A549 (cell line): ENCODE measurements around the gene NMT1. TPM values are rescaled to one million over a fixed set of nuclear protein-coding genes. Genes with fewer than 3 reads are reported as not detected.

Experiments used
- ATAC-seq, 2 experiments: fragments of 200-7000 bp in 1 of 2; fragments of >200 bp in 1 of 2; cut with Nextera tagmentation in 1 of 2; cut with Tn5 transposase in 1 of 2; 3 replicates each; pipeline versions ENCODE4 v1.8.0 to v1.9.1; 2018 to 2020; ENCODE audit warnings: mild to moderate bottlenecking in 1 of 2, moderate library complexity in 1 of 2
- CTCF ChIA-PET: fragments of 300-600 bp; sonication (Branson Sonifier 250); formaldehyde crosslinking; extraction: SDS; loops from one replicate; lab custom pipeline; 2021; ENCODE audit warnings: antibody characterized with exemption, inconsistent platforms; lab: Yijun Ruan, JAX
- POLR2A ChIA-PET: fragments of 350-600 bp; formaldehyde crosslinking; extraction: SDS; loops from one replicate; lab custom pipeline; 2021; ENCODE audit warnings: antibody characterized with exemption, inconsistent platforms; lab: Yijun Ruan, JAX
- DNase-seq, 2 experiments: peaks; one replicate each; pipeline versions ENCODE4 v3.0.0 to v3.0.0-alpha.2; 2011 to 2016; ENCODE audit warnings: low read depth in 1 of 2, low spot score in 1 of 2
- FAIRE-seq: peaks from 2 replicates; lab custom pipeline; 2011; peaks lifted over from hg19 to GRCh38; lab: Jason Lieb, UNC
- H3K27ac ChIP-seq, 2 experiments: fragments of >200 bp; sonication (Bioruptor Twin); formaldehyde crosslinking; 3 replicates each; pipeline ENCODE4 v1.5.1; 2016 to 2017
- H3K4me1 ChIP-seq: fragments of >200 bp; sonication (Bioruptor Twin); formaldehyde crosslinking; 3 replicates; pipeline ENCODE4 v1.6.1; 2016
- H3K4me2 ChIP-seq: fragments of >200 bp; sonication (Bioruptor Twin); formaldehyde crosslinking; 3 replicates; pipeline ENCODE4 v1.6.1; 2016
- H3K4me3 ChIP-seq: fragments of >200 bp; sonication (Bioruptor Twin); formaldehyde crosslinking; 3 replicates; pipeline ENCODE4 v1.5.1; 2016
- H3K9me3 ChIP-seq: fragments of >200 bp; sonication (Bioruptor Twin); formaldehyde crosslinking; 3 replicates; pipeline ENCODE4 v1.6.1; 2016
- CEBPB ChIP-seq, 2 experiments: fragments of >200 bp in 1 of 2; sonication (Bioruptor Twin) in 1 of 2; formaldehyde crosslinking in 1 of 2; IDR thresholded peaks; 2 replicates each; pipeline ENCODE4 v1.6.1; 2012 to 2016
- CHD2 ChIP-seq: fragments of 150-350 bp; IDR thresholded peaks from 2 replicates; pipeline ENCODE4 v1.6.1; 2014; ENCODE audit warnings: low read length; ENCODE audit not compliant: partially characterized antibody
- CTCF ChIP-seq: fragments of >200 bp; sonication (Bioruptor Twin); formaldehyde crosslinking; IDR thresholded peaks from 3 replicates; pipeline ENCODE4 v1.5.1; 2016
- EHF ChIP-seq: fragments of 250-450 bp; sonication (Bioruptor Pico); IDR thresholded peaks from 2 replicates; pipeline ENCODE4 v1.5.0; 2020; ENCODE audit warnings: mild to moderate bottlenecking
- ESRRA ChIP-seq: fragments of 150-350 bp; IDR thresholded peaks from 2 replicates; pipeline ENCODE4 v1.6.1; 2014; ENCODE audit warnings: mild to moderate bottlenecking, low read length, borderline replicate concordance
- FOSB ChIP-seq: fragments of 250-450 bp; sonication (Bioruptor Pico); IDR thresholded peaks from 2 replicates; pipeline ENCODE4 v1.5.0; 2020; ENCODE audit warnings: mild to moderate bottlenecking, moderate library complexity
- FOSL2 ChIP-seq, 2 experiments: fragments of 450-650 bp in 1 of 2; fragments of >200 bp in 1 of 2; sonication (Bioruptor Twin) in 1 of 2; formaldehyde crosslinking; IDR thresholded peaks; 2 replicates each; pipeline versions ENCODE4 v1.5.0 to v1.6.1; 2016 to 2020; ENCODE audit warnings: mild to moderate bottlenecking in 1 of 2, moderate library complexity in 1 of 2
- FOXS1 ChIP-seq: fragments of 250-450 bp; sonication (Bioruptor Pico); IDR thresholded peaks from 2 replicates; pipeline ENCODE4 v1.5.0; 2020; ENCODE audit warnings: mild to moderate bottlenecking, moderate library complexity
- HDAC2 ChIP-seq: fragments of 200-600 bp; sonication (generic); IDR thresholded peaks from 2 replicates; pipeline ENCODE4 v1.6.1; 2016
- HEYL ChIP-seq: fragments of 250-450 bp; sonication (Bioruptor Pico); IDR thresholded peaks from 2 replicates; pipeline ENCODE4 v1.8.0; 2021; ENCODE audit warnings: mild to moderate bottlenecking, moderate library complexity
- HMGXB4 ChIP-seq: fragments of 250-450 bp; sonication (Bioruptor Pico); IDR thresholded peaks from 2 replicates; pipeline ENCODE4 v1.5.0; 2021; ENCODE audit warnings: mild to moderate bottlenecking, moderate library complexity, borderline replicate concordance
- HOXA7 ChIP-seq: fragments of 250-450 bp; sonication (Bioruptor Pico); IDR thresholded peaks from 2 replicates; pipeline ENCODE4 v1.5.0; 2020; ENCODE audit warnings: mild to moderate bottlenecking, moderate library complexity
- JUN ChIP-seq, 2 experiments: fragments of >200 bp; sonication (Bioruptor Twin); formaldehyde crosslinking; IDR thresholded peaks; 2 replicates in 1 of 2; 3 replicates in 1 of 2; pipeline ENCODE4 v1.6.1; 2016 to 2017
- JUNB ChIP-seq: fragments of >200 bp; sonication (Bioruptor Twin); formaldehyde crosslinking; IDR thresholded peaks from 2 replicates; pipeline ENCODE4 v1.6.1; 2016
- KDM1A ChIP-seq: fragments of 200-600 bp; sonication (generic); IDR thresholded peaks from 2 replicates; pipeline ENCODE4 v1.6.1; 2016; ENCODE audit warnings: low read depth, mild to moderate bottlenecking
- MAFK ChIP-seq: fragments of 450-650 bp; IDR thresholded peaks from 2 replicates; pipeline ENCODE4 v1.6.1; 2014; ENCODE audit not compliant: partially characterized antibody
- MYC ChIP-seq: IDR thresholded peaks from 2 replicates; pipeline ENCODE4 v1.6.1; 2012; ENCODE audit warnings: mild to moderate bottlenecking, inconsistent platforms, low read length, improper control_type of control experiment, borderline replicate concordance
- NFE2L2 ChIP-seq: fragments of 150-350 bp; conservative IDR thresholded peaks from 2 replicates; pipeline ENCODE4 v1.6.1; 2014; ENCODE audit warnings: low read length
- NR3C1 ChIP-seq: fragments of >200 bp; sonication (Bioruptor Twin); formaldehyde crosslinking; IDR thresholded peaks from 3 replicates; pipeline ENCODE4 v1.6.1; 2017
- PHF8 ChIP-seq: fragments of 200-600 bp; sonication (generic); IDR thresholded peaks from 2 replicates; pipeline ENCODE4 v1.6.1; 2016; ENCODE audit warnings: low read depth, mild to moderate bottlenecking, antibody characterized with exemption, moderate library complexity, borderline replicate concordance
- POLR2AphosphoS2 ChIP-seq: conservative IDR thresholded peaks from 2 replicates; pipeline ENCODE4 v1.6.1; 2012; ENCODE audit warnings: low read length, improper control_type of control experiment, inconsistent platforms
- RAD21 ChIP-seq, 2 experiments: fragments of >200 bp in 1 of 2; sonication (Bioruptor Twin) in 1 of 2; formaldehyde crosslinking in 1 of 2; IDR thresholded peaks in 1 of 2; conservative IDR thresholded peaks in 1 of 2; 2 replicates in 1 of 2; 3 replicates in 1 of 2; pipeline ENCODE4 v1.6.1; 2012 to 2018; ENCODE audit warnings: inconsistent platforms in 1 of 2
- RNF2 ChIP-seq: fragments of 200-600 bp; sonication (generic); IDR thresholded peaks from 2 replicates; pipeline ENCODE4 v1.6.1; 2016; ENCODE audit warnings: low read depth, mild to moderate bottlenecking, antibody characterized with exemption, moderate library complexity, borderline replicate concordance
- SMC3 ChIP-seq: fragments of >200 bp; sonication (Bioruptor Twin); formaldehyde crosslinking; IDR thresholded peaks from 3 replicates; pipeline ENCODE4 v1.6.1; 2018; ENCODE audit warnings: inconsistent platforms
- TFCP2L1 ChIP-seq: fragments of 250-450 bp; sonication (Bioruptor Pico); IDR thresholded peaks from 2 replicates; pipeline ENCODE4 v1.5.0; 2021; ENCODE audit warnings: mild to moderate bottlenecking
- TP53 ChIP-seq: fragments of 250-450 bp; sonication (Bioruptor Pico); IDR thresholded peaks from 2 replicates; pipeline ENCODE4 v1.5.0; 2021; ENCODE audit warnings: mild to moderate bottlenecking, moderate library complexity
- ZC3H11A ChIP-seq: fragments of 450-650 bp; IDR thresholded peaks from 2 replicates; pipeline ENCODE4 v1.6.1; 2014; ENCODE audit warnings: antibody characterized with exemption, mild to moderate bottlenecking
- ZFP36 ChIP-seq: fragments of 450-650 bp; IDR thresholded peaks from 2 replicates; pipeline ENCODE4 v1.6.1; 2014; ENCODE audit warnings: borderline replicate concordance; ENCODE audit not compliant: partially characterized antibody
- ZSCAN20 ChIP-seq: fragments of 250-450 bp; sonication (Bioruptor Pico); IDR thresholded peaks from 2 replicates; pipeline ENCODE4 v1.8.0; 2022; ENCODE audit warnings: mild to moderate bottlenecking, moderate library complexity
- WGBS: methylation state at CpG from one replicate; pipeline ENCODE4 v1.1.6; 2017; ENCODE audit errors: missing lambda C conversion rate; 5-methylcytosine and 5-hydroxymethylcytosine counted together
- polyA plus RNA-seq, 4 experiments: library from polyadenylated mRNA; depleted of rRNA in 3 of 4; stranded (reverse); fragments of >200 nt; fragmentation: RNase III in 1 of 4; extraction: RNeasy Plus Mini Kit Qiagen cat#74134 plus additional on column Dnase treatment in 1 of 4; gene quantifications; 2 replicates in 3 of 4; 3 replicates in 1 of 4; pipeline ENCODE4 v1.2.3, GENCODE V29; 2011 to 2017
- TF ChIP-seq, protein P1 (sequence below): IDR thresholded peaks from 2 replicates; pipeline ENCODE4 v1.6.1; 2012
- TF ChIP-seq, protein P2 (sequence below): fragments of 450-650 bp; IDR thresholded peaks from 2 replicates; pipeline ENCODE4 v1.6.1; 2014; ENCODE audit warnings: antibody characterized with exemption

Gene NMT1
- polyA plus RNA-seq, 2 of the 4 experiments (the other 2 are of a cell fraction): 82.9 to 270 TPM

- H3K27ac ChIP-seq: peak within 1 kb of the TSS; percentile 95 to 99
- no peak for FAIRE-seq
- peaks cover 56% of the 10 kb centered on the region for H3K4me1 ChIP-seq
- H3K4me3 ChIP-seq: peak within 1 kb of the TSS; percentile 98
- ChIA-PET POLR2A (interaction anchor here (1.1 kb wide), 1 partner anchor 16 kb away, joined by 15 read pairs; the partner anchor contains the start of gene HEXIM1), CTCF (interaction anchor here (0.6 to 20.1 kb wide), 29 partner anchors 7 to 255 kb away, joined by 3 to 742 read pairs (median 6); partner anchors contain the start of genes HEXIM1 and HEXIM2)
- DNase-seq: no peak
- no peak for ATAC-seq
- H3K9me3 ChIP-seq: no peaks in the 10 kb centered on the region
- WGBS: 0% methylated on average over 1 of the region's 36 CpGs
- TF ChIP-seq FOXS1 (CRISPR knock-in tag) (no peak), ZSCAN20 (CRISPR knock-in tag) (no peak), MYC (no peak), RAD21 (conservative IDR thresholded peaks at IDR 0.05 in 1 of 2, IDR thresholded peaks at IDR 0.05 in 1 of 2) (no peak), HDAC2 (no peak), NR3C1 (no peak), JUN (IDR thresholded peaks at IDR 0.05) (no peak; a peak in 2 of 5 replicates), CHD2 (no peak), JUNB (no peak), CEBPB (IDR thresholded peaks at IDR 0.05) (no peak), MAFK (no peak), ZC3H11A (no peak), TP53 (no peak)
- TF ChIP-seq, protein P1, sequence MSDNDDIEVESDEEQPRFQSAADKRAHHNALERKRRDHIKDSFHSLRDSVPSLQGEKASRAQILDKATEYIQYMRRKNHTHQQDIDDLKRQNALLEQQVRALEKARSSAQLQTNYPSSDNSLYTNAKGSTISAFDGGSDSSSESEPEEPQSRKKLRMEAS: no peak
- H3K4me2 ChIP-seq: peak within 1 kb of the TSS; percentile 90
These were observed 71.1 kb downstream of the NMT1 start, which contains the start of gene PLCD3 for GRCh38 chr17:45132320-45132571. Gene PLCD3, minus strand, starts transcription at chr17:45132515. Its CDS starts 105 bp downstream, at chr17:45132410.

DNA sequence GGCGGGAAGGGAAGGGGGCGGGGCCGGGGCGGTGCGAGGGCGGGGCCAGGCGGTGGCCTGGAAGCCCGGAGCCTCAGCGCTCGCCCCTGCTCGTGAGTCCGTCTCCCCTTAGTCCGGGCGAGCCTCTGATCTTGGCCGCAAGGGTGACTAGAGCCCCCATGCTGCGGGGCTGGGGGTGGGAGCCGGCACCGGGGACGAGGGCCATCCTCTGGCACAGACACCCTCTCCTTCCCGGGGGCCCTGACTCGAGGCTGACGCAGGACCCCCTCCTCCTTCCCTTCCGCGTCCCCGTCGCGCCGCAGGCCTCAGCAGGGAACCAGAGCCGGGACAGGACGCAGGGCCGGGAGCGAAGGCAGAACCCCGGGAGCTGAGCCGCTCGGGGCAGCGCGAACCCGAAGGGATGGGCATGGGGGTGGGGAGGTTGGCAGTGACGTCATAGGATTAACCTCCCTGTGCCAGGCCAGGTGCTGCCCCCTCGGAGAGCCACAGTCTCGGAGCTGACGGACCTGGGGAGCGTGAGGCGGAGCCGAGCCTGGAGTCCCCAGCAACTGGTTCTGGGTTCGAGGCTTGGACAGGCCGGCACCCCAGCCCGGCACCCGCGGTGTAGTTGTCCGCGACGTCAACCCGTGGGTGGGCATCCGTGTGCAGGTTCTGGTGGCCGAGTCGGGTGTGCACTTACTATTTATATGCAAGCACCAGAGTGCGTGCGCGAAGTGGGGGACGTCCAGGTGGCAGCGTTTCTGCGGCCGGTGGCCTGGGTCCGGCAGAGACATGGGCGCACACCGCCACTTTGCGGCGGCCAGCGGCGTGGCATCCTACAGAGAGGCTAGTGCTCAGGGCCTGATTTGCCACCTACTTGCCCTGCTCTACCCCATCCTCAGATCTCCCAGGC is 71.7 kb downstream of the NMT1 start:
- 2% methylated on average over 27 of the region's 71 CpGs for WGBS
- ChIA-PET POLR2A (interaction anchor here (0.7 to 1.1 kb wide), 5 partner anchors 15 to 223 kb away, joined by 3 to 15 read pairs (median 6); partner anchors contain the start of gene HEXIM1), CTCF (interaction anchor here (0.6 to 20.1 kb wide), 35 partner anchors 7 to 259 kb away, joined by 3 to 742 read pairs (median 5); partner anchors contain the start of genes HEXIM1 and HEXIM2)
- peak; percentile 93 to 98 for DNase-seq
- FAIRE-seq: no peak
- Histone ChIP-seq H3K4me2 (peak overlapping the region; percentile 90), H3K9me3 (no peaks in the 10 kb centered on the region), H3K27ac (peak overlapping the region; percentile 95 to 99), H3K4me3 (peak overlapping the region; percentile 98), H3K4me1 (peaks cover 56% of the 10 kb centered on the region)
- ATAC-seq: peak; percentile 47 to 76
- TF ChIP-seq EHF (CRISPR knock-in tag) (0 out of 2 replicates have a peak, but pooled peaks have one; percentile 32), ESRRA (no peak), HDAC2 (no peak), NFE2L2 (no peak), POLR2AphosphoS2 (no peak), FOSL2 (IDR thresholded peaks at IDR 0.05) (no peak), FOSL2 (CRISPR knock-in tag; IDR thresholded peaks at IDR 0.05) (peak; percentile 67), TFCP2L1 (CRISPR knock-in tag) (0 out of 2 replicates have a peak, but pooled peaks have one; percentile 35), HMGXB4 (CRISPR knock-in tag) (peak; percentile 57; the same call in 1 of the 2 replicates), CTCF (peak; percentile 90), JUNB (no peak), HOXA7 (CRISPR knock-in tag) (peak; percentile 59; the same call in 1 of the 2 replicates), RNF2 (no peak), JUN (IDR thresholded peaks at IDR 0.05) (peak in 1 of 2 experiments; percentile 90; a peak in 4 of 5 replicates), PHF8 (peak; percentile 71; the same call in 1 of the 2 replicates), SMC3 (peak; percentile 82), KDM1A (no peak), FOSB (CRISPR knock-in tag) (0 out of 2 replicates have a peak, but pooled peaks have one; percentile 69), HEYL (CRISPR knock-in tag) (no peak), ZFP36 (peak; percentile 70)
- TF ChIP-seq, protein P2, sequence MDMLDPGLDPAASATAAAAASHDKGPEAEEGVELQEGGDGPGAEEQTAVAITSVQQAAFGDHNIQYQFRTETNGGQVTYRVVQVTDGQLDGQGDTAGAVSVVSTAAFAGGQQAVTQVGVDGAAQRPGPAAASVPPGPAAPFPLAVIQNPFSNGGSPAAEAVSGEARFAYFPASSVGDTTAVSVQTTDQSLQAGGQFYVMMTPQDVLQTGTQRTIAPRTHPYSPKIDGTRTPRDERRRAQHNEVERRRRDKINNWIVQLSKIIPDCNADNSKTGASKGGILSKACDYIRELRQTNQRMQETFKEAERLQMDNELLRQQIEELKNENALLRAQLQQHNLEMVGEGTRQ: no peak
